NCI-H2107 treated with DMSO at 0.1 percent for 48 hours (cell line): ENCODE results near the gene ELMO1.

Experiments
- DNase-seq: peaks from one replicate; lab custom pipeline; 2025; ENCODE audit not compliant: unreplicated experiment; lab: John Stamatoyannopoulos, UW

Gene ELMO1

DNA sequence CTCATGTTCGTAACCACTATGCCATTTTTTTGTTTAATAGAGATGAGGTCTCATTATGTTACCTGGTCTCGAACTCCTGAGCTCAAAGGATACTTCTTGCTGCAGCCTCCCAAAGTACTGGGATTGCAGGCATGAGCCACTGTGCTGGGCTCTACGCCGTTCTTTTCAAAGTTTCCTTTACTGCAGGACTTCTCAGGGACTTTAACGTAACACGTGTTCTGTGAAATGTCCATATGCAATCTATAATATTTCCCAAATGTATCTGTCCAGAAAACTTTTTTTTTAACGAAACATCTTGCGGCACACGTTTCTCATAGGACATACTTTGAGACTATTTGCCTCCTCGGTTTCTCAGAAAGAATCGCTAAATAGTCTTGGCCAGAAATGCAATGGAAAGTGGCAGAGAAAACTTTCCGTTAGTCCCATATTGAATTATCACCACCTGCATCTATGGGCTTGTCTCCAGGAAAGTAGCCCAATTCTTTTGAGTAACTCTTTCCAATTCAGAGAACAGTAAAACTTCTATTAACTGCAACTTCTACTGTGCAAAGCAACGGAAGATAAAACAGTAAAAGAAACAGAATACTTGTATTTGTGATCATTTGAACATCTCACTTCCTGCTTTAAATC, 96.3 kb downstream of the ELMO1 start:
- no peak for DNase-seq

- DNase-seq: no peak
Observed at GRCh38 chr7:37351716-37352115, 96.9 kb downstream of the ELMO1 start.

- no peak for DNase-seq
Observed at GRCh38 chr7:37349979-37350590, 98.6 kb downstream of the ELMO1 start.

GRCh38 chr7:37348982-37349381, 99.7 kb downstream of the ELMO1 start:
- DNase-seq: no peak

DNA sequence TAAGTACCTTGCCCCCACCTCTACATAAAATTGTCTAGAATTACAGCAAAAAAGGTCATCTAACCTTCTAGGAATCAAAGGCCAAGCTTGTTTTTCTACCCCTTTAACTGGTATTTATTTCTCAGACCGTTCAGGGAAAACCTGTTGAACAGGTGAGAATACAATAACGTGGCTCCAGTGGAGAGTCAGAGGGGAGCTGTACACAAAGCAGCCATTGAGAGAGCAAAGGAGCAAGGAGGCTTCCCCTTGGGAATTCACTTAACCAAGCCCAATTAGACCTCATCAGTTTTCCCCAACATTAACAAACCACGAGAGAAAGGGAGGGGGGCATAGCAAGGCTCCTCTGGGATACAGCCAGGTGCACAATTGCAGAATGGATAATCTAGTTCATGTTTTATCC, 101.9 kb downstream of the ELMO1 start:
- peak; percentile 94 for DNase-seq

GRCh38 chr7:37344886-37345579, 103.6 kb downstream of the ELMO1 start:
- no peak for DNase-seq

GRCh38 chr7:37342688-37343471, 105.8 kb downstream of the ELMO1 start:
- no peak for DNase-seq

DNA sequence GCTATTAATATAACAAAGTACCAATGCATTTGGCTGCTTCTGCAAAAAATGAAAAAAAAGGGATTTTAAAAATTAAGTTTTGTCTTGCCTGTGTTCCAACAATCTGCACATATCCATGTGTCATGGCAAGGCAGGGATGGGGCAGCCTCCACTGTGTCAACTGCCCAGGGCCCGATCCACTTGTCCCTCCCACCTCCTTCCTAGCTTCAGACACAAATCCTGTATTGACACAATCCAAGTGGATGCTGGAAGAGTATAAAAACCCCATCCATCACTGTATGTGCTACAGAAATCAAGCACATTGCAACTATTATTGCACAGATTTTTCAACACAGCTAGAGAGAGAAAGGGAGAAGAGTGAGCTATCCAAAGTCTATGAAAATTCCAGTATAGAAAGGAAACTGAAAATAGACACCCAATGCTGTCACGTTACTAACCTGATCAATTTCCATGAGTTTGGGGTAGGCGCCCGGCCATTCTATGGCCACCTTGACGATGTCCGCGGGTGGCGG, 106.4 kb downstream of the ELMO1 start:
- no peak for DNase-seq

GRCh38 chr7:37341033-37341630, 107.5 kb downstream of the ELMO1 start:
- no peak for DNase-seq

DNA sequence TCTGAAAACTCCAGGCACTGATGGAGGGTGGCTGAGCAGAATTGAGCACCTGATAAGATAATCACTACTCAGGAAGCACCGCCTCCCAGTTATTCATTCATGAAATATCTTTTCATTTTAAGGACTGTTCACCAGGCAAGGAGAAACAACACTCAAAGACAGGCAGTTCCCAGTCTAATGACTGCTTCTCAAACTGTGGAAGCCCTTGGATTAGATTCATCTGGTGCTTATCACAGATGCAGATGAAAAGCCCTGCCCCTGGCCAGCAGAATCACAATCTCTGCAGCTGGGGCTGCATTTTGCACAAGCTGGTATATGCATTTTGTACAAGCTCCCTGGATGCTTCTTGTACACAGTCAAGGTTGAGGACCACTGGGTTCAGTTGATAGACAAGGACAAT, 109.7 kb downstream of the ELMO1 start:
- DNase-seq: no peak

GRCh38 chr7:37337522-37337921, 111.1 kb downstream of the ELMO1 start:
- DNase-seq: no peak

GRCh38 chr7:37336259-37336658, 112.4 kb downstream of the ELMO1 start:
- no peak for DNase-seq

GRCh38 chr7:37333075-37333474, 115.6 kb downstream of the ELMO1 start:
- no peak for DNase-seq

- DNase-seq: no peak
Observed at GRCh38 chr7:37332243-37333016, 116.2 kb downstream of the ELMO1 start.

- no peak for DNase-seq
Observed at GRCh38 chr7:37330775-37331174, 117.9 kb downstream of the ELMO1 start.

DNA sequence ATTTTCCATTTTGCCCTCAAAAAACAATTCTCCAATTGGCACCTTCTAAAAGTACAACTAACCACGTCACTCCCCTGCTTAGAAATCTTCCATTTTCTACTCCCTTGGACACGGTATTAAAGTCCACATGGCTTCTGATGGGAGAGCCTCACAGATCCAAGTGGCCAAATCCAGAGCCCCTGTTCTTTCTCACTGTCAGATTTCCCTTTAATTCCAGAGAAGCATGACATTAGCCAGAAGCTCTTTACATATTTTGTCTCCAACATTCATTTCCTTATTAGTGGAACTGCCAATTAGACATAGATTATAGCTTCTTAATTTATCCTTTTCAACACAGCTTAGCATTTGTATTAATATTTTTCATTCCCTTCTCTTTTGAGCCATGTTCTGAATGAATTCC, 118.7 kb downstream of the ELMO1 start:
- DNase-seq: no peak

GRCh38 chr7:37327288-37327687, 121.4 kb downstream of the ELMO1 start:
- DNase-seq: no peak

GRCh38 chr7:37323966-37324365, 124.7 kb downstream of the ELMO1 start:
- DNase-seq: no peak

DNA sequence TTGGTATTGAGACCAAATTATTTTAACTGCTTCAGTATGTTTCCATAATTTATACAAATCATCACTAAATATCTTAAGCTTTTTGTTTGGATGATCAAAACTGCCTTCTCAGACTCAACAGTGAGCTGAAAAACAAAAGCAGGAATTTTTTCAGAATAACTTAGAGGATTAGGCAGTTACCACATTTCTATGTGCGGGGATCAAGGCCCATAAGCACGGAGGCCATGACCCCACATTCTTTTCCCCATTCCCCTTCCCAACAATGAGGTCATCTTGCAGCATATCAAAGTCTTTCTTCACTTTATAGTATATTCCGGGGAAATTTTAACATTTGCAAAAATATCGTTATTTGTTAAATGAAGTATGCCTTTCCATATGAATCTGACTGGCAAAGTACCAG, 125.8 kb downstream of the ELMO1 start:
- DNase-seq: no peak

GRCh38 chr7:37320848-37321468, 127.7 kb downstream of the ELMO1 start:
- no peak for DNase-seq
